SK-N-MC (cell line): ENCODE results near the gene FBXL17.

Experiments used
- EZH2 ChIP-seq: fragments of 200-600 bp; sonication (generic); IDR thresholded peaks from one replicate; pipeline ENCODE4 v1.6.1; 2017; ENCODE audit warnings: antibody characterized with exemption
- FOXP2 ChIP-seq: optimal IDR thresholded peaks from 2 replicates; pipeline ENCODE3; 2011; ENCODE audit warnings: mild to moderate bottlenecking, moderate library complexity; ENCODE audit not compliant: insufficient read depth; ENCODE audit errors: extremely low read length, control extremely low read depth
- POLR2AphosphoS5 ChIP-seq: IDR thresholded peaks from 2 replicates; pipeline ENCODE4 v1.6.1; 2012; ENCODE audit warnings: mild to moderate bottlenecking, low read depth, low read length, borderline replicate concordance

- no peak for TF ChIP-seq POLR2AphosphoS5
- no peak for TF ChIP-seq EZH2
- no peak for TF ChIP-seq FOXP2
These were observed 468.4 kb downstream of the FBXL17 start for GRCh38 chr5:107913494-107913893.
